ENCODE data around the gene FTO.

FTO gene

GRCh38 chr16:53946746-53947386 lies 242.9 kb downstream of the FTO start:
- no peak for DNase-seq

GRCh38 chr16:53947642-53948041 lies 243.7 kb downstream of the FTO start:
- DNase-seq, result no peak

- no peak for DNase-seq
Observed at GRCh38 chr16:53948326-53948725, 244.4 kb downstream of the FTO start.

- no peak for DNase-seq
Observed at GRCh38 chr16:53948734-53949430, 244.9 kb downstream of the FTO start.

- no peak for DNase-seq
Observed at GRCh38 chr16:53949715-53950410, 245.9 kb downstream of the FTO start.

GRCh38 chr16:53950677-53951076 lies 246.7 kb downstream of the FTO start:
- peak; percentile 37 for DNase-seq

GRCh38 chr16:53952215-53953208 lies 248.6 kb downstream of the FTO start:
- no peak for DNase-seq

GRCh38 chr16:53953336-53953735 lies 249.4 kb downstream of the FTO start:
- no peak for DNase-seq

GRCh38 chr16:53955221-53955875 lies 251.4 kb downstream of the FTO start:
- DNase-seq, result no peak

- DNase-seq, result no peak
Observed at GRCh38 chr16:53958341-53958880, 254.5 kb downstream of the FTO start.

- no peak for DNase-seq
Observed at GRCh38 chr16:53960050-53960812, 256.3 kb downstream of the FTO start.

- DNase-seq, result no peak
Observed at GRCh38 chr16:53960954-53961616, 257.1 kb downstream of the FTO start.

- no peak for DNase-seq
Observed at GRCh38 chr16:53962041-53962440, 258.1 kb downstream of the FTO start.

- DNase-seq, result no peak
Observed at GRCh38 chr16:53964145-53964790, 260.3 kb downstream of the FTO start.

- no peak for DNase-seq
Observed at GRCh38 chr16:53966821-53967571, 263.0 kb downstream of the FTO start.

- DNase-seq, result no peak
Observed at GRCh38 chr16:53967572-53967971, 263.6 kb downstream of the FTO start.

- DNase-seq, result no peak
Observed at GRCh38 chr16:53968454-53968853, 264.5 kb downstream of the FTO start.

GRCh38 chr16:53968896-53969295 lies 264.9 kb downstream of the FTO start:
- DNase-seq, result no peak

- no peak for DNase-seq
Observed at GRCh38 chr16:53971616-53972015, 267.7 kb downstream of the FTO start.

Measured in NCI-H2029 treated with DMSO at 0.1 percent for 48 hours (cell line).